Superior temporal gyrus (tissue), 1 donor: ENCODE measurements around the gene CORO2A.
"Not testable (repeated sequence)": the region's sequence is repeated elsewhere in the genome, so short reads cannot be mapped to it uniquely, and the experiment has no call there.

Experiments
- DNase-seq: peaks from one replicate; pipeline ENCODE4 v3.0.0-alpha.2; 2016; ENCODE audit errors: extremely low spot score

The CORO2A gene

DNA sequence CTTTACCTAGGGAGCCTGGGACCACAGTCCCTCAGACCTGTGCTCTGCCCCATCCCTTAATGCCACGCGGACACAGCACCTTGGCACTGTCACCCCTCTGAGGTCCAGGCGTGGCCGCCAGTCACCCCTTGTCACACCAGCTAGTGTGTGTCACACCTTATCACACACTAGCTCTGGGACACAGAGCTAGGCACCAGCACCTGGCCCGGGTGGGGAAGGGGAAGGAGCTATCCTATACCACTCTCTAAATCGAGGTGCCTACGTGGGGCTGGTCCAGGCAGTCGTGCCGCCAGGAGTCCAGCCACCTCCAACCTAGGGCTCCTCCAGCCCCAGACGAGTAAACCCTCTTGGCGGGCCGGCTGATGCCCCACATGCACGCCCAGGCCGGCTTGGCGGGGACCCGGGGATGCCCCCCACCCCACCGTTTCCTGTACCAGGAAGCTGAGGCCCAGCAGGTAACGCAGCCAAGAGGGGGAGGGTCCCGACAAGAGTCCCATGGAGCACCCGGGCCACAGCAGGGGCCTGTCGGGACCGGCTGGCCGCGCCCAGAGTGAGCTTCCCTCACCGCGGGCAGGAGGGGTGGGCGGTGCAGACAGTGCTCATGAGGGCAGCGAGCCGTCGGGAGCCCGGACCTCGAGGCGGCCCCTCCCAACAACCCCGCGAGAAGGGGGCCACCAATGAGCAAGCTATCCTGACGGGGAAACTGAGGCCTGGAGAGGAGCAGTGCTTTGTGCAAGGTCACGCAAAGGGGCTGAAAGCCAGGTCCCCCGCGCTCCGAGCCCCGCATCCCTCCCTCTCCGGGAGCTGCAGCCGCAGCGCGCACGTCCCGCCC is 550 bp downstream of the CORO2A start:
- no peak for DNase-seq

GRCh38 chr9:98191181-98191608 is 1.2 kb downstream of the CORO2A start:
- no peak for DNase-seq

DNA sequence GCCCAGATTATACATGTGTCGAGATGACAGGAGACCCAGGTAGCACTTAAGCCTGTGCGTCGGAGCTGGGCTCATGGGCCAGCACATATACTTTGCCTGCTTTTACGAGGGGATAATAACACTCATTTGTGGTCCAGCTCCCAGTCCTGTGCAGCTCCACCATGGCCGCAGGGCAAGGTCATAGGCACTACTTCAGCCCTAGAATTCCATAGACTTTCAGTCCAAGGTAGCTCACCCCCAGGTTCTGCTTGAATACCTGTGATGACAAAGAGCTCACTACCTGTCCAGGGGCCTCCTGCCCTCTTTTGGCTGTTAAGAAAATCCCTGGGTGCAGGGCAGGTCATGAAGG is 1.7 kb downstream of the CORO2A start:
- DNase-seq = no peak

DNA sequence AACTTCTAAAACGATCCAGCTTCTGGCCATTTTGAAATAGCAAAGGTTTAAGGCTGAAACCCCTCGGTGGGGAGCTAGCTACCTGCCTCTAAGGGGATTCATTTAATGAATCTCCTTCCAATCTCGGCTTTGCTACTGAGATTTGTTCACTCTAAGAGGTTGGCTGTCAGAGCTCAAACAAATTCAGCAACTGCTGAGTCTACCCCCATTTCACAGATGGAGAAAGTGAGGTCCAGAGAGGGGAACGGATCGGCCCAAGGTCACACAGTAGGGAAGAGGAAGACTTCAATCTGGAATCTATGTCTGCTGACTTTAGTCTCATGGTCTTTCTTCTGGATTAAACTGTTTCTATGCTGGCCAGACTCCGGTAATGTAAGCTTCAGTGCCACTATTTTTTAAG is 3.0 kb downstream of the CORO2A start:
- no peak for DNase-seq

DNA sequence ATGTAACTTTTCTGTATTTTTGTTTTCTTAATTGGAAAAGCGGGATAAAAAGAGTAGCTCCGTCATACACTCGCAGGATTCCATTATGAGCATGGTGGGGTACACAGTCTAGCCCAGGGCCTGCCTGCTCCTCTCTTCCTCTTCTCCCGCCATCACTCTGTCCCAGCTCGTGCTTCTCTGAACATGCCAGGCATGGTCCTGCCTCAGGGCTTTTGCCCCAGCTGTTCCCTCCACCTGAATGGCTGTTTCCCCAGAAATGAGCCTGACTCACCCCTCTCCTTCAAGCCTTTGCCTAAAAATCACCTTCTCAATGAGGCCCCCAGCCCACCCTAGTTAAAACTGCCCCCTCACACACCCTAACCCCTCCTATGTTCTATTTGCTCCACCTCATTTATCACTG is 4.5 kb downstream of the CORO2A start:
- no peak for DNase-seq

DNA sequence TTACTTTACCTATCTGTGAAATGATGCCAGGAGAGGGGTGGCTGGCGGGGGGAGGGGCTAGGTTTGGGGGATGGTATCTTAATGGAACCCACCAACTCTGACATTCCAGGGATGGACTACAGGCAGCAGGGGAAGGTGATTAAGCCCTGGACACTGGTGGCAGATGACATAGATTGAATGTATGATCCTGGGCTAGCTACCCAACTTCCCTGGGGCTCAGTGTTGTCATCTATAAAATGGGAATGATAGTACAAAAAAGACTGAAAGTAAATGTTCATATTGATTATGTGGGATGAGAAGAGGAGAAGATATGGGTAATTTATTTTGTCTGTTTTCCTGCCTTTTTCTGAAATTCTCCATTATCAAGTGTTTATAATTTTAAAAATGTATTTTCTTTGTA is 6.2 kb downstream of the CORO2A start:
- no peak for DNase-seq

DNA sequence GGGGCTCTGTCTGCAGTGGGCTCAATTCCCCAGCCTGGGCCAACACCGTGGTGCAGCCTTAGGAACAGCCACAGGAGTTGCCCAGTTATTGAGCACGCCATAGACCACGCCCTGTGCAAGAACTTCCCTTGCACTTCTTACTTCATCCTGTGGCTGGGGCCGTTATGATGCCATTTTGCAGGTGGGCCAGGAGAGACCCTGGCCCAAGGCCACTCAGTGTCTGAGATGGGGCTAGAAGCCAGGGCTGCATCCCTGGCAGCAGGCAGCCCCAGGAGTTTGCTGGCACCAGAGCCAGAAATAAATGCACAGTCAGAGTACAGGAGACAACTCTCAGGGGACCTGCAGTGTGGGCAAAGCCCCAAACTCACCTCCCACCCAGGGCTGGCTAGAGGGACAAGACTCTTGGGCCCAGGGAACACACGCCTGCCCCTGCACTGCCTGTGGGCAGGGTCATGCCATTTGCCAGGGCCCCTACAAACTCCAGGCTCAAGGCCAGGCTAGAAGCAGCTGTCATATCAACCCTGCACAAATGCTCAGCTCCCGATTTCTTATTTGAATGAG is 6.7 kb downstream of the CORO2A start:
- no peak for DNase-seq

DNA sequence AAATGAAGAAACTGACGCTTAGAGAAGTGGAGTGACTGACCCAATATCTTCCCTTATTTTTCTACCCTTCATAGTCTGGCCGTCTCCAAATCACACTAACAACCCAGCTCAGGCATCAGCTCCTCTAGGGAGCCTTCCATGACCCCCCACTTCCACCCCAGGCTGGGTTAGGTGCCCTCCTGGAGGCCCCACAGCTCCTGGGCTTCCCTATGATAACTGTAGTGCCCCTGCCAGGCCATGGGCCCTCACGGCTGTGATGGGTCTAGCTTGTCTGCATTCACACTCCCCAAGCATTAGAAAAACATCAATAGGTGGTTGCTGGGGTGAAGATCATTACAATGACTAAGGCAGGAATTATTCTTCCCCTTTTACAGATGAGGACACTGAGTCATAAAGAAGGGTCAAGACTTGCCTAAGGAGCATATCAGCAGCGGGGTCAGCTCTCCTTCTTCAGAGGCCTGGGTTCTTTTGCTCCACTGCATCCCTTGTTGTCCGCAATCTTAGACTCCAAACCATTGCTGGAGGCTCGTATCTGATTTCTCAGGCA is 7.3 kb downstream of the CORO2A start:
- DNase-seq = no peak

DNA sequence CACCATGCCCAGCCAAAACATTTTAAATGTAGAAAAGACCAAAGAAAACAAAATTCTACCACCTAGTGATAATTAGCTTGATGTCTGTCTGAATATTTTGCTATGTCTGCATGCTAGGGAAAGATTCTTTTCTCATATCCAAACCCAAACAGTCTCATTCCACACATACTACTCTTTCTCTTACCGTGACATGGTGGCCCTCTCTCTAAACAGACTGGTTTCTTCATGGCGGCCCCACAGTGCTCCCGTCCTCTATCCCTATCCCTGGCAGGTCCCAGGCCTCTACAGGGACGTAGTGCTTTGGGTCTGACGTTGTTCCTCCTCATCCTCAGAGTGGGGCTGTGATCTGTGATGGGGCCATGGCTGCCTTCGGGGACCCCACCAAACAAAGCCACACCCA is 8.1 kb downstream of the CORO2A start:
- DNase-seq = no peak

- no peak for DNase-seq
These were observed 9.4 kb downstream of the CORO2A start for GRCh38 chr9:98182889-98183599.

DNA sequence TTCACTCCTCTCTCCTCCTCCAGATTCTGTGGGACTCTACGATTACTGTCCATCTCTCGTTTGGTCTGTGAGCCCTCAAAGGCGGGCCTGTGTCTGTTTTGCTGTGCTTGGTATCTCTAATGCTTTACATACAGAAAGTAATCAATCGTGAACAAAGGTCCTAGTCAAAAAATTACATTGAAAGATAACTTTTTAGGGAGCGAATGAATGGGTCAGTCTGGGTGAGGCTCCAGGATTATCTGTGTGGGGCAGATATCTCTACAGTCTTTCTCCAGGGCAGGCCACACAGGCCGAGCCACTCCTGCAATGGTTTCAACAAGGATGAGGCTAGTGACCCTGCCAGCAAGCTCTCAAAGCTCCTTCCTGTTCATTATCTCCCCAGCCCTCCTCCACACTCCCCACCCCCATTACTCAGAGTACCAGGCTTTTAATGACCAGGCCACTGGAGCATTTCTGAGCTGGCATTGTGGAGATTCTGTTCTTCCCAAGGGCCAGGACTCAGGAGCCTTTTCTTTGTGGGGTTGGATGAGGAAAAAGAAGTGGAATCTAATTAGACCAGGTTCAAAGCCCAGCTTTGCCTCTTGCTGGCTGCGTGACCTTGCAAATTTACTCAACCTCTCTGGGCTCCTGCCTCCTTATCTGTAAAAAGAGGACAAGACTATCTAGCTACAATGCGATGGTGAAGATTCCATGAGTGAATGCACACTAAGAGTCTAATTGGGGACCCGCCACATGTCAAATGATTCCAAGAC is 10.2 kb downstream of the CORO2A start:
- DNase-seq = no peak

DNA sequence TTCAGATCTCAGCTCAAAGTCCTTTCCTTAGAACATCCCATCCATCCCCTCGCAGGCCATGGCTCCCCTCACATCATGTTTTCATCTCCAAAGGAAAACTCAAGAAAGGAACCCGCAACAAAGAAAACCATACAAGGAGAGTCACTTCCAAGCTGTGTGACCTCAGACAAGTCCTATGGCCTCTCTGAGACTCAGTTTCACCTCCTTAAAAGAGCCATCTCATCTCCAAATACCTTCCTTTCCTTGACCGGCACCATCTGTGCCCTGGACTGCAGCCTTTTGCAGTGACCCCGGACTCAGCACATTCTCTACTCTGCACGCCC is 10.7 kb downstream of the CORO2A start:
- DNase-seq = no peak

DNA sequence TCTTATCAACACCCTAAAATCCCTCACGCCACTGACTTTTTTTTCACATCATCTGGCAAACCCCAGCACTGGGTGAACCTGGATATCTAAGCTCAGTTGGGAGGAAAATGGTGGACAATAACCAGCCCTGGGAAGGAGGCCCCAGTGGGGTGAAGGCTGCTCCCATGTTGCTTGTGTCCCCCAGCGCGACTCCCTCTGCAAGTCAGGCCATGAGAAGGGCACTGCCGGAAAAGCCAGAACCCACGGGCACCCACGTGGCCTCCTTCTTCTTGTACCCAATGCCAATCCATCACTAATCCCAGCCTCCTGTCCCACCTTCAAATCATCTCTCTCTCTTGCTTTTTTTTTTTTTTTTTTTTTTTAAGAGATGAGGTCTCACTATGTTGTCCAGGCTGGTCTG is 11.4 kb downstream of the CORO2A start:
- DNase-seq = no peak

DNA sequence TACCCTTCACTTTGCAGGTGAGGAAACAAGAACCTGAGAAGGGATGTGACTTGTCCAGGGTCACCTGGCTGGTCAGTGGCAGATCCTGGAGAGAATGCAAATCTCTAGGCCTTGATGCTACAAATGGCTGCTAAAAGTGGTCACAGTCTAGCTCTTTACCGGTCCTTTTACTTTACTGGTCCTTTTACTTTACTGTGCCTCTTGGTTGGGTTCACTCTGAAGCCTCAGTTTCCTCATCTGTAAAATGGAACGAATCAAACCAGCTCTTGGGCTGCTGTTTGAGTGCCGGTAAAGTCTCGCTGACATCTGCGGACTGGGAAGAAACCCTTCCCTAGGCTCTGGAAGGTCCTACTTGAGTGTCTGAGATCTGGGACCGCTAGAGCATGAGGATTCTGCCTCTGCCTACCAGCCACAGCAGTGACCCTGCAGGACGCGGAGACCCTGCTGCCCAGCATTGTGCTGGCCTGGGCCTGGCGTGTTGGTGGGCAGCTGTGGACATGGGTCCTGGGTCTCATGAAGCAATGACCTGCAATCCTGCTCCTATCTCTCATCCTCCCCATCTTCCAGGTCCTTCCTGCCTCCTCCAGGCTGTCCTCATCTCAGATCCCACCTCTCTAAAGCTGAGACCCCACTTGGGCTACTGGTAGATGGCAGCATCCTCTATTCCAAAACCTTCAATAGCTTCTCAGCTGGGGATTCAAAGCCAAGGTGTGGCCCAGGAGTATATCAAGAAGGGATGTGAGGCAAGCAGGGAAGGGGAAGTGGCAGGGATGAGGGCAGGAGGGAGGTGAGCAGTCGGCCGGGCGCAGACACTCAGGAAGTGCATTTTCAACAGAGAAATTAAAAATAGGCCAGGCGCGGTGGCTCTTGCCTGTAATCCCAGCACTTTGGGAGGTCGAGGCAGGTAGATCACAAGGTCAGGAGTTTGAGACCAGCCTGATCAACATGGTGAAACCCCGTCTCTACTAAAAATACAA is 13.3 kb downstream of the CORO2A start:
- DNase-seq = no peak

- DNase-seq = no peak
These were observed 15.8 kb downstream of the CORO2A start for GRCh38 chr9:98176391-98177259.

GRCh38 chr9:98175762-98176161 is 16.7 kb downstream of the CORO2A start:
- DNase-seq = no peak

- no peak for DNase-seq
These were observed 17.3 kb downstream of the CORO2A start for GRCh38 chr9:98175028-98175569.

DNA sequence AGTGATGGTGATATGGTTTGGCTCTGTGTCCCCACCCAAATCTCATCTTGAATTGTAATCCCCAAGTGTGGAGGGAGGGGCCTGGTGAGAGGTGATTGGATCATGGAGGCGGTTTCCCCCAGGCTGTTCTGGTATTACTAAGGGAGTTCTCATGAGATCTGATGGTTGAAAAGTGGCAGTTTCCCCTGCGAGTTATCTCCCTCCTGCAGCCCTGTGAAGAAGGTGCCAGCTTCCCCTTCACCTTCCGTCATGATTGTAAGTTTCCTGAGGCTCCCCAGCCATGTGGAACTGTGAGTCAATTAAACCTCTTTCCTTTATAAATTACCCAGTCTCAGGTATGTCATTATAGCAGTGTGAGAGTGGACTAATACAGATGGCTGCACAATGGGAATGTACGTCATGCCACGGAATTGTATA is 17.9 kb downstream of the CORO2A start:
- not testable (repeated sequence) for DNase-seq

DNA sequence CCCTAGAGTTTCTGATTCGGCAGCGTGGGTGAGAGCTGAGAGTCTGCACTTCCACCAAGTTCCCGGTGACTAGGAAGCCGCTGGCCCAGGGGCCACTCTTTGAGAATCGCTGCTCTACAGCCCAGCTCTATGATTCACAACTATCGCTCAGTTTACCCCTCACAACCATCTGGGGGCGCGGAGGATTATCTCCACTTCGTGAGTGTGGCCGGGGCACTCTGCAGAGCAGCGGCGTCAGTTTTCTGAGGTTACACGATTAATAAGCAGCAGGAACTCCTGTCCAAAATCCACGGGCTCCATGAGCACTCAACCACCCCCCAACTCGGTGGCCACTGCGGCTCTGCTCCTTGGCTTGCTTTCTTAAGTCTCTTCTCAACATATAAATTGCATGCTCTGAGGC is 19.3 kb downstream of the CORO2A start:
- DNase-seq = no peak

GRCh38 chr9:98172604-98173003 is 19.8 kb downstream of the CORO2A start:
- no peak for DNase-seq
